HepG2 (cell line): ENCODE measurements around the gene ASF1B. TPM values are rescaled to one million over a fixed set of nuclear protein-coding genes. Genes with fewer than 3 reads are reported as not detected.

Experiments
- ELF4 ChIP-seq: sonication (generic); formaldehyde crosslinking; IDR thresholded peaks from 2 replicates; pipeline ENCODE4 v1.5.0; 2020; ENCODE audit warnings: missing genetic modification reagents, mild to moderate bottlenecking, moderate library complexity, borderline replicate concordance
- FOXK1 ChIP-seq: sonication (generic); formaldehyde crosslinking; IDR thresholded peaks from 2 replicates; pipeline ENCODE4 v1.4.0; 2020; ENCODE audit warnings: low read depth, missing genetic modification reagents, borderline replicate concordance
- FOXK2 ChIP-seq: fragments of 450-650 bp; IDR thresholded peaks from 2 replicates; pipeline ENCODE4 v1.6.1; 2016
- FOXP1 ChIP-seq, 2 experiments: fragments of 450-650 bp in 1 of 2; IDR thresholded peaks; 2 replicates each; pipeline ENCODE4 v1.6.1; 2017 to 2018; ENCODE audit warnings: antibody characterized with exemption in 1 of 2
- HNRNPLL ChIP-seq: fragments of 200-400 bp; formaldehyde crosslinking; IDR thresholded peaks from 2 replicates; pipeline ENCODE4 v1.6.1; 2017; ENCODE audit warnings: mild to moderate bottlenecking, low read depth, low read length; ENCODE audit not compliant: poor library complexity, severe bottlenecking
- JARID2 ChIP-seq: sonication (generic); formaldehyde crosslinking; IDR thresholded peaks from 2 replicates; pipeline ENCODE4 v1.8.1; 2023; ENCODE audit warnings: missing genetic modification reagents, inconsistent platforms; ENCODE audit not compliant: insufficient replicate concordance
- KAT8 ChIP-seq: IDR thresholded peaks from 2 replicates; pipeline ENCODE4 v1.6.1; 2016; ENCODE audit warnings: missing genetic modification reagents, missing compliant biosample characterization
- KDM5A ChIP-seq: fragments of 200-600 bp; sonication (generic); IDR thresholded peaks from 2 replicates; pipeline ENCODE4 v1.7.0; 2018; ENCODE audit warnings: antibody characterized with exemption, mild to moderate bottlenecking, low read length, borderline replicate concordance
- RELA ChIP-seq: sonication (generic); formaldehyde crosslinking; IDR thresholded peaks from 2 replicates; pipeline ENCODE4 v1.4.0; 2020; ENCODE audit warnings: missing genetic modification reagents
- RNF2 ChIP-seq: fragments of 450-650 bp; conservative IDR thresholded peaks from 2 replicates; pipeline ENCODE4 v1.6.1; 2016; ENCODE audit warnings: low read depth
- SOX6 ChIP-seq, 2 experiments: fragments of 450-650 bp in 1 of 2; sonication (generic) in 1 of 2; formaldehyde crosslinking in 1 of 2; IDR thresholded peaks; 2 replicates each; pipeline versions ENCODE4 v1.4.0 to v1.6.1; 2017 to 2020; ENCODE audit warnings: antibody characterized with exemption in 1 of 2, mild to moderate bottlenecking in 1 of 2, missing genetic modification reagents in 1 of 2
- SP4 ChIP-seq: sonication (generic); formaldehyde crosslinking; IDR thresholded peaks from 2 replicates; pipeline ENCODE4 v1.8.1; 2023; ENCODE audit warnings: mild to moderate bottlenecking, missing genetic modification reagents
- TAF1 ChIP-seq: sonication (generic); formaldehyde crosslinking; IDR thresholded peaks from 2 replicates; pipeline ENCODE4 v1.4.0; 2020; ENCODE audit warnings: missing genetic modification reagents
- THAP11 ChIP-seq: IDR thresholded peaks from 2 replicates; pipeline ENCODE4 v1.6.1; 2016; ENCODE audit warnings: missing biosample characterization, missing genetic modification reagents
- YEATS4 ChIP-seq: sonication (generic); formaldehyde crosslinking; IDR thresholded peaks from 2 replicates; pipeline ENCODE4 v1.4.0; 2020; ENCODE audit warnings: missing genetic modification reagents, borderline replicate concordance
- ZC3H13 ChIP-seq: sonication (generic); formaldehyde crosslinking; IDR thresholded peaks from 2 replicates; pipeline ENCODE4 v1.8.1; 2023; ENCODE audit warnings: mild to moderate bottlenecking, missing genetic modification reagents, moderate library complexity
- ZNF12 ChIP-seq: sonication (generic); formaldehyde crosslinking; IDR thresholded peaks from 2 replicates; pipeline ENCODE4 v1.5.0; 2020; ENCODE audit warnings: missing genetic modification reagents
- ZNF264 ChIP-seq: sonication (generic); formaldehyde crosslinking; IDR thresholded peaks from 2 replicates; pipeline ENCODE4 v1.4.0; 2020; ENCODE audit warnings: missing genetic modification reagents
- ZNF333 ChIP-seq: sonication (generic); formaldehyde crosslinking; IDR thresholded peaks from 2 replicates; pipeline ENCODE4 v1.4.0; 2020; ENCODE audit warnings: mild to moderate bottlenecking, missing genetic modification reagents, borderline replicate concordance
- ZNF446 ChIP-seq: sonication (generic); formaldehyde crosslinking; IDR thresholded peaks from 2 replicates; pipeline ENCODE4 v1.5.0; 2020; ENCODE audit warnings: mild to moderate bottlenecking, missing genetic modification reagents
- ZNF747 ChIP-seq: sonication (generic); formaldehyde crosslinking; IDR thresholded peaks from 2 replicates; pipeline ENCODE4 v1.8.1; 2023; ENCODE audit warnings: missing genetic modification reagents, mild to moderate bottlenecking, borderline replicate concordance
- ZNF776 ChIP-seq: sonication (generic); formaldehyde crosslinking; IDR thresholded peaks from 2 replicates; pipeline ENCODE4 v1.4.0; 2020; ENCODE audit warnings: mild to moderate bottlenecking, missing genetic modification reagents
- polyA plus RNA-seq, 8 experiments: library from polyadenylated mRNA; depleted of rRNA in 3 of 8; stranded (reverse) in 7 of 8; unstranded in 1 of 8; fragments of >200 nt; fragmentation: Illumina TruSeq in 4 of 8; extraction: Trizol in 4 of 8; gene quantifications; 2 replicates each; pipeline versions ENCODE4 v1.2.1 to v1.2.3, GENCODE V29; 2011 to 2016; ENCODE audit warnings: low read depth in 4 of 8, missing spikeins in 1 of 8, mixed read lengths in 1 of 8; ENCODE audit not compliant: insufficient read depth in 1 of 8
- total RNA-seq, 5 experiments: library from RNA; depleted of rRNA; stranded (reverse); fragments of >200 nt; fragmentation: Illumina TruSeq; extraction: Trizol; gene quantifications; 2 replicates each; pipeline ENCODE4 v1.2.3, GENCODE V29; 2016; ENCODE audit warnings: low read depth in 1 of 5
- TF ChIP-seq, protein P1 (sequence below), 2 experiments: fragments of 450-650 bp in 1 of 2; sonication (generic) in 1 of 2; formaldehyde crosslinking; IDR thresholded peaks; 2 replicates each; pipeline versions ENCODE4 v1.5.0 to v1.8.0; 2020 to 2022; ENCODE audit warnings: mild to moderate bottlenecking in 1 of 2, missing genetic modification reagents in 1 of 2
- TF ChIP-seq, protein P2 (sequence below): IDR thresholded peaks from 2 replicates; pipeline ENCODE4 v1.6.1; 2016; ENCODE audit warnings: missing compliant biosample characterization, missing genetic modification reagents, borderline replicate concordance
- TF ChIP-seq, protein P3 (sequence below): sonication (generic); formaldehyde crosslinking; IDR thresholded peaks from 2 replicates; pipeline ENCODE4 v1.4.0; 2020; ENCODE audit warnings: mild to moderate bottlenecking, missing genetic modification reagents
- TF ChIP-seq, protein P4 (sequence below): sonication (generic); formaldehyde crosslinking; IDR thresholded peaks from 2 replicates; pipeline ENCODE4 v1.5.0; 2020; ENCODE audit warnings: missing genetic modification reagents

Gene ASF1B
- total and polyA plus RNA-seq, 2 of the 13 experiments (the other 11 are each of a cell fraction or from before 2014, with no cell fraction given): 18.2 to 24.8 TPM

DNA sequence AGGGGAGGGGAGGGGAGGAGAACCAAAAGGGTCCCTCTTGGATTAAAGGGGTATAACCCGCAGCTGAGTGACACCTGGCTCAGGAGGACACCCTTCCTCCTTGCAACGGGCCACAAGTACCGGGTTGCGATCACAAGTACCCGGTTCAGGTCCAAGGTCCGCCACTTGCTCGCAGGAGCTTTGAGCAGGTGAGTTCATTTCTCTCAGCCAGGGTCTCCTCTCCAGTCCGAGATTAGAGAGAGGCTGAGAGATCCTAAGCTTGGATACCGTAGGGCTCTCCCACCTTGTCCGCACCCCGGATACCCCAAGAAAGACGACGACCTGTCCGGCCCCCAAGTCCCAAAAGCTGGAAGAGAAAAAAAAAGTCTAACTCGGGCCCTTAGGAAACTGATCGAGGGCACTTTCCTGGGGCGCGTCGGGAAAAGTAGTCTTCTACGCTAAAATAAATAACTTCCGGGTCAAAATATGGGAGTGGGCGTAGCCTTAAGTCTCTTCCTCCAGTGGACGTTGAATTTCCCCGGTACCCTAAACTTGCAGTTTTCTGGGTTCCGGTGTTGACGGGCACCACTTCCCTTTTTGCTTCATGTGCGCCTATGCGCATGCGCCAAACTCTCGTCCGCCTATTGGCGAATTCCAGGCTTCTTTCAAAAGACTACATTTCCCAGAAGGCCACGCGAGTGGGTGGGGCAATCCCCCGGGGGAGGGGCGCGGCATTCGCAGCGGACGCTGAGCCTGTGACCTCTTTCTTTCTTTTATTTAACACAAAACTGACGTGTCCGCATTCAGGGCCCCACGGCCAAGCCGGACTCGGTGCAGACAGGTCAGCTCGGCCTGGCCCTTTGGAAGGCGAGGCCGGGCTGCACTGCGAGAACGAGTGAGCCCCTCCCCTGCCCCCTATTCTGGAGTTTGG, 55.2 kb downstream of the ASF1B start (continued):
- TF ChIP-seq, protein P1, sequence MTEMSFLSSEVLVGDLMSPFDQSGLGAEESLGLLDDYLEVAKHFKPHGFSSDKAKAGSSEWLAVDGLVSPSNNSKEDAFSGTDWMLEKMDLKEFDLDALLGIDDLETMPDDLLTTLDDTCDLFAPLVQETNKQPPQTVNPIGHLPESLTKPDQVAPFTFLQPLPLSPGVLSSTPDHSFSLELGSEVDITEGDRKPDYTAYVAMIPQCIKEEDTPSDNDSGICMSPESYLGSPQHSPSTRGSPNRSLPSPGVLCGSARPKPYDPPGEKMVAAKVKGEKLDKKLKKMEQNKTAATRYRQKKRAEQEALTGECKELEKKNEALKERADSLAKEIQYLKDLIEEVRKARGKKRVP (CRISPR knock-in tag; IDR thresholded peaks at IDR 0.05): peak in 1 of 2 experiments; percentile 74; a peak in 2 of 4 replicates
- no peak for TF ChIP-seq RNF2
- TF ChIP-seq TAF1: peak; percentile 86
- peak; percentile 88 for TF ChIP-seq ELF4 (CRISPR knock-in tag)
- TF ChIP-seq THAP11 (CRISPR knock-in tag): peak; percentile 99
- peak; percentile 31; the same call in 1 of the 2 replicates for TF ChIP-seq ZNF747 (CRISPR knock-in tag)
- TF ChIP-seq FOXK2: peak; percentile 80; the same call in 1 of the 2 replicates
- TF ChIP-seq HNRNPLL: peak; percentile 73
- TF ChIP-seq ZNF776 (CRISPR knock-in tag): no peak
- TF ChIP-seq, protein P2, sequence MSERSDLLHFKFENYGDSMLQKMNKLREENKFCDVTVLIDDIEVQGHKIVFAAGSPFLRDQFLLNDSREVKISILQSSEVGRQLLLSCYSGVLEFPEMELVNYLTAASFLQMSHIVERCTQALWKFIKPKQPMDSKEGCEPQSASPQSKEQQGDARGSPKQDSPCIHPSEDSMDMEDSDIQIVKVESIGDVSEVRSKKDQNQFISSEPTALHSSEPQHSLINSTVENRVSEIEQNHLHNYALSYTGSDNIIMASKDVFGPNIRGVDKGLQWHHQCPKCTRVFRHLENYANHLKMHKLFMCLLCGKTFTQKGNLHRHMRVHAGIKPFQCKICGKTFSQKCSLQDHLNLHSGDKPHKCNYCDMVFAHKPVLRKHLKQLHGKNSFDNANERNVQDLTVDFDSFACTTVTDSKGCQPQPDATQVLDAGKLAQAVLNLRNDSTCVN (CRISPR knock-in tag): peak; percentile 74; the same call in 1 of the 2 replicates
- TF ChIP-seq SP4 (CRISPR knock-in tag): peak; percentile 80
- TF ChIP-seq ZNF446 (CRISPR knock-in tag): no peak
- no peak for TF ChIP-seq ZNF333
- TF ChIP-seq FOXP1 (IDR thresholded peaks at IDR 0.05): no peak
- TF ChIP-seq FOXP1 (CRISPR knock-in tag; IDR thresholded peaks at IDR 0.05): peak; percentile 46
- TF ChIP-seq, protein P3, sequence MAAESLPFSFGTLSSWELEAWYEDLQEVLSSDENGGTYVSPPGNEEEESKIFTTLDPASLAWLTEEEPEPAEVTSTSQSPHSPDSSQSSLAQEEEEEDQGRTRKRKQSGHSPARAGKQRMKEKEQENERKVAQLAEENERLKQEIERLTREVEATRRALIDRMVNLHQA (CRISPR knock-in tag): peak; percentile 24; the same call in 1 of the 2 replicates
- TF ChIP-seq KDM5A: peak; percentile 83
- peak; percentile 96 for TF ChIP-seq FOXK1 (CRISPR knock-in tag)
- TF ChIP-seq RELA (CRISPR knock-in tag): no peak
- 0 out of 2 replicates have a peak, but pooled peaks have one; percentile 21 for TF ChIP-seq YEATS4 (CRISPR knock-in tag)
- no peak for TF ChIP-seq JARID2 (CRISPR knock-in tag)
- no peak for TF ChIP-seq ZNF264 (CRISPR knock-in tag)
- no peak for TF ChIP-seq SOX6 (IDR thresholded peaks at IDR 0.05)
- peak; percentile 44 for TF ChIP-seq SOX6 (CRISPR knock-in tag; IDR thresholded peaks at IDR 0.05)
- TF ChIP-seq, protein P4, sequence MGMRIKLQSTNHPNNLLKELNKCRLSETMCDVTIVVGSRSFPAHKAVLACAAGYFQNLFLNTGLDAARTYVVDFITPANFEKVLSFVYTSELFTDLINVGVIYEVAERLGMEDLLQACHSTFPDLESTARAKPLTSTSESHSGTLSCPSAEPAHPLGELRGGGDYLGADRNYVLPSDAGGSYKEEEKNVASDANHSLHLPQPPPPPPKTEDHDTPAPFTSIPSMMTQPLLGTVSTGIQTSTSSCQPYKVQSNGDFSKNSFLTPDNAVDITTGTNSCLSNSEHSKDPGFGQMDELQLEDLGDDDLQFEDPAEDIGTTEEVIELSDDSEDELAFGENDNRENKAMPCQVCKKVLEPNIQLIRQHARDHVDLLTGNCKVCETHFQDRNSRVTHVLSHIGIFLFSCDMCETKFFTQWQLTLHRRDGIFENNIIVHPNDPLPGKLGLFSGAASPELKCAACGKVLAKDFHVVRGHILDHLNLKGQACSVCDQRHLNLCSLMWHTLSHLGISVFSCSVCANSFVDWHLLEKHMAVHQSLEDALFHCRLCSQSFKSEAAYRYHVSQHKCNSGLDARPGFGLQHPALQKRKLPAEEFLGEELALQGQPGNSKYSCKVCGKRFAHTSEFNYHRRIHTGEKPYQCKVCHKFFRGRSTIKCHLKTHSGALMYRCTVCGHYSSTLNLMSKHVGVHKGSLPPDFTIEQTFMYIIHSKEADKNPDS: no peak
- TF ChIP-seq ZC3H13: peak; percentile 83; the same call in 1 of the 2 replicates
- TF ChIP-seq KAT8 (CRISPR knock-in tag): peak; percentile 89
- no peak for TF ChIP-seq ZNF12
